Mucosa of descending colon (tissue), 3 donors: ENCODE data around the gene DSCAML1. TPM values are rescaled to one million over a fixed set of nuclear protein-coding genes. Genes with fewer than 3 reads are reported as not detected.

Source experiments
- ATAC-seq: fragments of 200-7000 bp; cut with Tn5 transposase; one replicate; pipeline ENCODE4 v1.9.1; 2020; ENCODE audit warnings: mild to moderate bottlenecking, moderate library complexity
- DNase-seq, 3 donors: peaks; one replicate each; pipeline ENCODE4 v3.0.0-alpha.2; 2020
- H3K36me3 ChIP-seq: fragments of 200-600 bp; one replicate; pipeline ENCODE4 v1.8.0; 2021; ENCODE audit warnings: low read depth, mild to moderate bottlenecking
- H3K4me1 ChIP-seq: fragments of 200-600 bp; one replicate; pipeline ENCODE4 v1.8.0; 2021; ENCODE audit warnings: low read depth, mild to moderate bottlenecking
- H3K4me3 ChIP-seq: fragments of 200-600 bp; one replicate; pipeline ENCODE4 v1.8.0; 2021; ENCODE audit warnings: mild to moderate bottlenecking
- H3K9me3 ChIP-seq: fragments of 200-600 bp; one replicate; pipeline ENCODE4 v1.8.0; 2021; ENCODE audit warnings: mild to moderate bottlenecking
- CTCF ChIP-seq: fragments of 200-600 bp; IDR thresholded peaks from one replicate; pipeline ENCODE4 v1.8.0; 2022; ENCODE audit warnings: antibody characterized with exemption, mild to moderate bottlenecking
- intact Hi-C, 2 donors: fragments of 100-400 bp; cut with DNase I in 1 of 2; cut with micrococcal nuclease in 1 of 2; formaldehyde crosslinking; loops; one replicate each; pipeline versions ENCODE4 v1.11.0 to v1.11.1; 2022; cut with DNase I, micrococcal nuclease
- total RNA-seq, 3 donors: library from RNA; stranded (reverse); fragmentation: NEBNext Ultra II Directional in 2 of 3; extraction: Animal tissue kit (Norgen Biotek cat#: 25700) in 2 of 3; gene quantifications; one replicate each; pipeline versions ENCODE4 v1.2.1 to v1.2.4, GENCODE V29; 2021 to 2023
- donor health status: DM: no; HTN: no; CAD: no; lungs with moderate emphysema.
- donor health status: DM: no; HTN: no; CAD: no.
- donor health status: DM: no; HTN: yes; CAD: no.

Gene DSCAML1
- total RNA-seq, 3 donors from 2014 or later: 5.0 to 5.5 (median 5.3) TPM

- DNase-seq: no peak
- H3K9me3 ChIP-seq: no peaks in the 10 kb centered on the region
- H3K4me1 ChIP-seq: no peaks in the 10 kb centered on the region
- no peak for TF ChIP-seq CTCF
- no peak for ATAC-seq
- H3K36me3 ChIP-seq: no peaks in the 10 kb centered on the region
- intact Hi-C loops: no loop called here
- H3K4me3 ChIP-seq: no peak overlapping the region
These were observed 204.0 kb downstream of the DSCAML1 start for GRCh38 chr11:117593065-117593464.

- no peak for DNase-seq
These were observed 205.5 kb downstream of the DSCAML1 start for GRCh38 chr11:117591316-117592039.

GRCh38 chr11:117589063-117589462 lies 208.0 kb downstream of the DSCAML1 start:
- Histone ChIP-seq H3K9me3 (no peaks in the 10 kb centered on the region), H3K4me1 (no peaks in the 10 kb centered on the region), H3K36me3 (no peaks in the 10 kb centered on the region), H3K4me3 (no peak overlapping the region)
- TF ChIP-seq CTCF: no peak
- ATAC-seq: no peak
- no peak for DNase-seq
- intact Hi-C loops: no loop called here

More at GRCh38 chr11:117591316-117592039, 205.5 kb downstream of the DSCAML1 start:
- Histone ChIP-seq H3K4me1 (no peaks in the 10 kb centered on the region), H3K9me3 (no peaks in the 10 kb centered on the region), H3K36me3 (no peaks in the 10 kb centered on the region), H3K4me3 (no peak overlapping the region)
- no peak for TF ChIP-seq CTCF
- intact Hi-C loops: no loop called here
- ATAC-seq: no peak

- DNase-seq: no peak
These were observed 208.7 kb downstream of the DSCAML1 start for GRCh38 chr11:117588166-117588810.

GRCh38 chr11:117587416-117587815 lies 209.6 kb downstream of the DSCAML1 start:
- intact Hi-C loops: no loop called here
- no peak for TF ChIP-seq CTCF
- Histone ChIP-seq H3K4me3 (no peak overlapping the region), H3K36me3 (no peaks in the 10 kb centered on the region), H3K4me1 (no peaks in the 10 kb centered on the region), H3K9me3 (no peaks in the 10 kb centered on the region)
- ATAC-seq (no peak), DNase-seq (no peak)

More at GRCh38 chr11:117588166-117588810, 208.7 kb downstream of the DSCAML1 start:
- Histone ChIP-seq H3K4me3 (no peak overlapping the region), H3K9me3 (no peaks in the 10 kb centered on the region), H3K36me3 (no peaks in the 10 kb centered on the region), H3K4me1 (no peaks in the 10 kb centered on the region)
- no peak for ATAC-seq
- intact Hi-C loops: no loop called here
- no peak for TF ChIP-seq CTCF
